HFF-Myc (cell line): ENCODE results near the gene TRAF2.
"Not testable (repeated sequence)": the region's sequence is repeated elsewhere in the genome, so short reads cannot be mapped to it uniquely, and the experiment has no call there.

Experiments
- DNase-seq: peaks from one replicate; pipeline ENCODE4 v3.0.0-alpha.2; 2011; ENCODE audit warnings: low read depth; ENCODE audit errors: extremely low read depth
- H3K4me3 ChIP-seq: replicated peaks from 2 replicates; pipeline ENCODE4 v1.5.1; 2011; ENCODE audit warnings: low read depth, mild to moderate bottlenecking, control low read depth, low read length
- CTCF ChIP-seq: IDR thresholded peaks from 2 replicates; pipeline ENCODE4 v1.5.1; 2012; ENCODE audit warnings: mild to moderate bottlenecking, low read depth, low read length, control low read depth; ENCODE audit errors: missing control alignments

TRAF2 gene

GRCh38 chr9:136867917-136868316 is 18.4 kb upstream of the TRAF2 start:
- H3K4me3 ChIP-seq = no peak overlapping the region
- no peak for DNase-seq
- no peak for TF ChIP-seq CTCF

GRCh38 chr9:136868644-136869043 is 17.7 kb upstream of the TRAF2 start:
- TF ChIP-seq CTCF = no peak
- DNase-seq = no peak
- H3K4me3 ChIP-seq = no peak overlapping the region

- H3K4me3 ChIP-seq, DNase-seq: not testable (repeated sequence)
These were observed 16.7 kb upstream of the TRAF2 start for GRCh38 chr9:136869611-136870010.

- no peak for TF ChIP-seq CTCF
- H3K4me3 ChIP-seq = no peak overlapping the region
- no peak for DNase-seq
These were observed 11.2 kb upstream of the TRAF2 start for GRCh38 chr9:136875155-136875554.

GRCh38 chr9:136876476-136876875 is 9.8 kb upstream of the TRAF2 start:
- TF ChIP-seq CTCF = no peak
- no peak overlapping the region for H3K4me3 ChIP-seq
- no peak for DNase-seq

- TF ChIP-seq CTCF = no peak
- no peak for DNase-seq
These were observed 5.7 kb upstream of the TRAF2 start for GRCh38 chr9:136880651-136881050.

GRCh38 chr9:136881691-136882108 is 4.6 kb upstream of the TRAF2 start:
- no peak overlapping the region for H3K4me3 ChIP-seq
- no peak for DNase-seq
- TF ChIP-seq CTCF = no peak

More at GRCh38 chr9:136880651-136881050, 5.7 kb upstream of the TRAF2 start:
- H3K4me3 ChIP-seq = no peak overlapping the region
